AG04450 (cell line): ENCODE data around the gene POLDIP3. TPM values are rescaled to one million over a fixed set of nuclear protein-coding genes. Genes with fewer than 3 reads are reported as not detected.
A peak's percentile ranks its signal among the peaks of the same experiment; 100 is the strongest.
"Not testable (repeated sequence)": the region's sequence is repeated elsewhere in the genome, so short reads cannot be mapped to it uniquely, and the experiment has no call there.

Experiments
- CTCF ChIA-PET: fragments of 300-600, 350-600 bp; formaldehyde crosslinking; extraction: SDS; loops from one replicate; lab custom pipeline; 2022; ENCODE audit warnings: antibody characterized with exemption, inconsistent platforms; lab: Charles Lee
- POLR2A ChIA-PET: fragments of 350-600 bp; formaldehyde crosslinking; extraction: SDS; loops from one replicate; lab custom pipeline; 2021; ENCODE audit warnings: antibody characterized with exemption, inconsistent platforms; lab: Yijun Ruan, JAX
- DNase-seq: peaks from one replicate; pipeline ENCODE4 v3.0.0-alpha.2; 2011; ENCODE audit warnings: low read depth, low spot score
- H3K27ac ChIP-seq: one replicate; pipeline ENCODE4 v1.5.1; 2012; ENCODE audit warnings: low read depth, low read length, control low read depth
- H3K27me3 ChIP-seq: one replicate; pipeline ENCODE4 v1.6.0; 2012; ENCODE audit warnings: low read length; ENCODE audit not compliant: control insufficient read depth, insufficient read depth
- H3K4me3 ChIP-seq: 2 replicates; pipeline ENCODE4 v1.5.1; 2011; ENCODE audit warnings: mild to moderate bottlenecking, low read depth, low read length, control low read depth
- H3K9me3 ChIP-seq: 2 replicates; pipeline ENCODE4 v1.5.1; 2012; ENCODE audit warnings: low read length; ENCODE audit not compliant: control insufficient read depth, insufficient read depth
- polyA plus RNA-seq: library from polyadenylated mRNA; depleted of rRNA; stranded (reverse); fragments of >200 nt; gene quantifications from 2 replicates; pipeline ENCODE4 v1.2.3, GENCODE V29; 2011
- TF ChIP-seq, protein P1 (sequence below): IDR thresholded peaks from 2 replicates; pipeline ENCODE4 v1.5.1; 2011; ENCODE audit warnings: low read depth, low read length, control low read depth, inconsistent platforms

Gene POLDIP3
- polyA plus RNA-seq, 1 experiment: 50.6 TPM

DNA sequence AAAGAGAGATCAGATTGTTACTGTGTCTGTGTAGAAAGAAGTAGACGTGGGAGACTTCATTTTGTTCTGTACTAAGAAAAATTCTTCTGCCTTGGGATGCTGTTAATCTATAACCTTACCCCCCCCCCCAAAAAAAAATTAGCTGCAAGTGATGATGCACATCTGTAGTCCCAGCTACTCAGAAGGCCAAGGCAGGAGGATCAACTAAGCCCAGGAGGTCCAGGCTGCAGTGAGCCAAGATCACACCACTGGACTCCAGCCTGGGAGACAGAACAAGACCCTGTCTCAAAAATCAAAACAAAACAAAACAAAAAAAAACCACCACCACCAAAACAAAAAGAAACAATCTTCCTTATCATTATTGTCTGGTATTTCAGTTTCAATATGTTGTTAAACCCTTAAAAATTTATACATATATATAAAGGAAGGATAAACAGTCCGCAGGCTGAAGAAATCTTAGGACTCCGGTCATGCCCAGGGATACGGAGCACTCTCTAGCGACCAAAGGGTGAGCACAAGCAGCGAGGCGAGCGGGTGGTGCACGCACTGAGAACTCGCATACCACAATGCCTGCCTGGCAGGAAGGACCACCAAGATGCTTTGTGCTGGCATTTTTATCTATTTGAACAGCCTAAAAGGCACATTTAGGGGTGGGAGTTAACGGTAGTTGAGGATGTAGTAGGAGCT is 6.4 kb downstream of the POLDIP3 start:
- no peaks in the 10 kb centered on the region for H3K27me3 ChIP-seq
- peak overlapping the region; percentile 87 for H3K27ac ChIP-seq
- POLR2A ChIA-PET: interaction anchor here (0.6 to 1.0 kb wide), 3 partner anchors 33 to 54 kb away, joined by 3 to 4 read pairs (median 3); partner anchors contain the start of gene SERHL2
- DNase-seq: no peak
- peaks cover 3% of the 10 kb centered on the region; the same call in 1 of the 2 replicates for H3K9me3 ChIP-seq
- CTCF ChIA-PET: interaction anchor here (1.4 kb wide), 1 partner anchor 13 kb away, joined by 4 read pairs; no protein-coding TSS in a partner anchor
- TF ChIP-seq, protein P1, sequence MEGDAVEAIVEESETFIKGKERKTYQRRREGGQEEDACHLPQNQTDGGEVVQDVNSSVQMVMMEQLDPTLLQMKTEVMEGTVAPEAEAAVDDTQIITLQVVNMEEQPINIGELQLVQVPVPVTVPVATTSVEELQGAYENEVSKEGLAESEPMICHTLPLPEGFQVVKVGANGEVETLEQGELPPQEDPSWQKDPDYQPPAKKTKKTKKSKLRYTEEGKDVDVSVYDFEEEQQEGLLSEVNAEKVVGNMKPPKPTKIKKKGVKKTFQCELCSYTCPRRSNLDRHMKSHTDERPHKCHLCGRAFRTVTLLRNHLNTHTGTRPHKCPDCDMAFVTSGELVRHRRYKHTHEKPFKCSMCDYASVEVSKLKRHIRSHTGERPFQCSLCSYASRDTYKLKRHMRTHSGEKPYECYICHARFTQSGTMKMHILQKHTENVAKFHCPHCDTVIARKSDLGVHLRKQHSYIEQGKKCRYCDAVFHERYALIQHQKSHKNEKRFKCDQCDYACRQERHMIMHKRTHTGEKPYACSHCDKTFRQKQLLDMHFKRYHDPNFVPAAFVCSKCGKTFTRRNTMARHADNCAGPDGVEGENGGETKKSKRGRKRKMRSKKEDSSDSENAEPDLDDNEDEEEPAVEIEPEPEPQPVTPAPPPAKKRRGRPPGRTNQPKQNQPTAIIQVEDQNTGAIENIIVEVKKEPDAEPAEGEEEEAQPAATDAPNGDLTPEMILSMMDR: no peak
- H3K4me3 ChIP-seq: peak overlapping the region; percentile 50

DNA sequence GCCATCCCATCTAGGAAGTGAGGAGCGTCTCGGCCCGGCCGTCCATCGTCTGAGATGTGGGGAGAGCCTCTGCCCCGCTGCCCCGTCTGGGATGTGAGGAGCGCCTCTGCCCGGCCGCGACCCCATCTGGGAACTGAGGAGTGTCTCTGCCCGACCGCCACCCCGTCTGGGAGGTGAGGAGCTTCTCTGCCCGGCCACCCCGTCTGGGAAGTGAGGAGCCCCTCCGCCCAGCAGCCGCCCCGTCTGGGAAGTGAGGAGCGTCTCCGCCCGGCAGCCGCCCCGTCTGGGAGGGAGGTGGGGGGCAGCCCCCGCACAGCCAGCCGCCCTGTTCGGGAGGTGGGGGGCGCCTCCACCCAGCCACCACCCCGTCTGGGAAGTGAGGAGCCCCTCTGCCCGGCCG is 7.0 kb downstream of the POLDIP3 start:
- POLR2A ChIA-PET: interaction anchor here (0.6 kb wide), 2 partner anchors 33 to 34 kb away, joined by 3 to 4 read pairs; no protein-coding TSS in a partner anchor
- H3K27ac ChIP-seq: not testable (repeated sequence)

DNA sequence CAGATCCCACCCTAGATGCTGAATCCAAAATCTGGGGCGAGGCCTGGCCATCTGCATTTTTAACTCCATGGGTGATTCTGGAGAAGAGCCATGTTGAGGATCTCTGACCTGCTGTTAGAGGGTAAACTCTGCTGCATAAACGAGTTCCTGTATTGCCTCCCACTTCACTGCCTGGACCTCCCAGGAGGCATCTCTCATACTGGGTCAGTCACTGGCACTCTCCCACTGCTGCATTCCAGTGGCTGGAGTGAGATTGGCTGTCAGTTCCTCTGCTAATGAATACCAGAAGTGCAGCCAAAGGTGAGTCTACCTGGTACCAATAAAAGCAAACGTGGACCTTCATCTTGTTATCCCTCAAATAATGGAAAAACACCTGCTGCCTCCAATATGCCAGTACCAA is 10.3 kb downstream of the POLDIP3 start:
- Histone ChIP-seq H3K27me3 (no peaks in the 10 kb centered on the region), H3K27ac (no peak overlapping the region), H3K9me3 (peaks cover 3% of the 10 kb centered on the region; the same call in 1 of the 2 replicates), H3K4me3 (no peak overlapping the region)
- DNase-seq: no peak
- TF ChIP-seq, protein P1: no peak
- ChIA-PET CTCF (no interaction called here), POLR2A (no interaction called here)

More for the DNA sequence above, 7.0 kb downstream of the POLDIP3 start:
- DNase-seq, H3K4me3 ChIP-seq, H3K27me3 ChIP-seq, H3K9me3 ChIP-seq, CTCF ChIA-PET: not testable (repeated sequence)

DNA sequence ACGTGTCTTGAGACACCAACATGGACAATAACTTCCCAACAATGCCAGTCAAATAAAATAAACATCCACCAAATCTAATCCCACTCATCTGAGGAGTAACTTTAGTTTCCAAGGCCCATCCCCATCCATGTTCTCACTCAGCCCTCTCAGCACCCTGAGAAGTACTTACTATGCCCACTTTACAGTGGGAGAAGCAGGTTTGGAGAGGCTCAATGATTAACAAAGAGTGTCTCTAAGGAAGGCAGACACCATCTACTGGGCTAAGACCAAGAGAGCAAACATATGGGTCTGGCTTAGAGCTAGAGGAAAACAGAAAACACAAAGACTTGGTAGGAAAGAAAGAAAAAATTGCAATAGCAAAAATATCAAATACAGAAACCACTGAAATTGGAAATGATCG is 11.3 kb downstream of the POLDIP3 start:
- H3K27ac ChIP-seq: no peak overlapping the region
- ChIA-PET POLR2A (no interaction called here), CTCF (no interaction called here)
- H3K4me3 ChIP-seq: no peak overlapping the region
- H3K9me3 ChIP-seq: peaks cover 3% of the 10 kb centered on the region; the same call in 1 of the 2 replicates
- TF ChIP-seq, protein P1: no peak
- H3K27me3 ChIP-seq: no peaks in the 10 kb centered on the region
- DNase-seq: no peak

DNA sequence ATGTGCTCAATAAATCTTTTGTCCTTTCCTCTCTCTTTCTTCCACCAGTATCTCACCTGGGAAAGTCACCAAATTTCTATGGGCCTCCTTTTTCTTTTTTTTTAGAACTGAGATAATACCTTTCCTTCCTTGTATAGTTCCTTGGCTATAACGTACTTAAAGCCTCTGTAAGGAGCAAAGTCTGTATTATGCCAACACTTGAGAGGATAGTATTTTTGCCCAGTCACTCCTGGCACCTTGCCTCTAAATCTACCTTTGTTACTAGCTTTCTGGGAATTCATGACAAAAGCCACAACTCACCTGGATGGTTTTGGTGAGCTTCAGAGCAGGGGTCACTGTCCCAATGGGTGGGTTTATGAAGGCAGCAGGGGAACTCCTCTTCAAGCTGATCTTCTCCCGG is 12.2 kb downstream of the POLDIP3 start:
- no peak for DNase-seq
- POLR2A ChIA-PET: no interaction called here
- TF ChIP-seq, protein P1: no peak

More for the DNA sequence above, 12.2 kb downstream of the POLDIP3 start:
- CTCF ChIA-PET: no interaction called here
- no peak overlapping the region for H3K4me3 ChIP-seq
- no peaks in the 10 kb centered on the region for H3K27me3 ChIP-seq
- H3K27ac ChIP-seq: no peak overlapping the region
- H3K9me3 ChIP-seq: peaks cover 3% of the 10 kb centered on the region; the same call in 1 of the 2 replicates
